Neural cell (in vitro differentiated cells): ENCODE measurements around the gene OTOF.

Experiments used
- CTCF ChIP-seq: fragments of 450-650 bp; IDR thresholded peaks from 2 replicates; pipeline ENCODE4 v1.5.1; 2014; ENCODE audit warnings: antibody characterized with exemption, mild to moderate bottlenecking, moderate library complexity; ENCODE audit not compliant: poor library complexity, severe bottlenecking
- EP300 ChIP-seq: fragments of 450-650 bp; conservative IDR thresholded peaks from 2 replicates; pipeline ENCODE4 v1.6.1; 2014; ENCODE audit warnings: antibody characterized with exemption, mild to moderate bottlenecking, moderate library complexity; ENCODE audit not compliant: poor library complexity, severe bottlenecking
- EZH2 ChIP-seq: fragments of 200-600, 300-800 bp; shearing (Covaris generic), sonication (generic); IDR thresholded peaks from 2 replicates; pipeline ENCODE4 v1.6.1; 2014; ENCODE audit warnings: antibody characterized with exemption, low read length, borderline replicate concordance, mild to moderate bottlenecking; ENCODE audit not compliant: insufficient read depth, poor library complexity, severe bottlenecking
- MXI1 ChIP-seq: fragments of 450-650 bp; conservative IDR thresholded peaks from 2 replicates; pipeline ENCODE4 v1.6.1; 2014; ENCODE audit warnings: antibody characterized with exemption, mild to moderate bottlenecking; ENCODE audit not compliant: poor library complexity, severe bottlenecking
- POLR2AphosphoS5 ChIP-seq: IDR thresholded peaks from 2 replicates; pipeline ENCODE4 v1.6.1; 2012
- RAD21 ChIP-seq: fragments of 450-650 bp; conservative IDR thresholded peaks from 2 replicates; pipeline ENCODE4 v1.6.1; 2014; ENCODE audit warnings: antibody characterized with exemption, mild to moderate bottlenecking, moderate library complexity
- REST ChIP-seq: IDR thresholded peaks from 2 replicates; pipeline ENCODE4 v1.6.1; 2012; ENCODE audit warnings: borderline replicate concordance
- TAF1 ChIP-seq: IDR thresholded peaks from 2 replicates; pipeline ENCODE4 v1.6.1; 2012; ENCODE audit warnings: low read depth

GRCh38 chr2:26457251-26457666, 20.7 kb downstream of the OTOF start:
- TF ChIP-seq EP300 (no peak), CTCF (no peak), REST (no peak), TAF1 (no peak), EZH2 (no peak), RAD21 (no peak), MXI1 (no peak), POLR2AphosphoS5 (no peak)
